Activated T-cell treated with anti-CD3 and anti-CD28 coated beads for 1 hour (primary cell): ENCODE measurements around the gene GARNL3.

Source experiments
- DNase-seq: peaks from one replicate; pipeline ENCODE4 v3.0.0-alpha.2; 2020; ENCODE audit warnings: low read depth

GARNL3 gene

DNA sequence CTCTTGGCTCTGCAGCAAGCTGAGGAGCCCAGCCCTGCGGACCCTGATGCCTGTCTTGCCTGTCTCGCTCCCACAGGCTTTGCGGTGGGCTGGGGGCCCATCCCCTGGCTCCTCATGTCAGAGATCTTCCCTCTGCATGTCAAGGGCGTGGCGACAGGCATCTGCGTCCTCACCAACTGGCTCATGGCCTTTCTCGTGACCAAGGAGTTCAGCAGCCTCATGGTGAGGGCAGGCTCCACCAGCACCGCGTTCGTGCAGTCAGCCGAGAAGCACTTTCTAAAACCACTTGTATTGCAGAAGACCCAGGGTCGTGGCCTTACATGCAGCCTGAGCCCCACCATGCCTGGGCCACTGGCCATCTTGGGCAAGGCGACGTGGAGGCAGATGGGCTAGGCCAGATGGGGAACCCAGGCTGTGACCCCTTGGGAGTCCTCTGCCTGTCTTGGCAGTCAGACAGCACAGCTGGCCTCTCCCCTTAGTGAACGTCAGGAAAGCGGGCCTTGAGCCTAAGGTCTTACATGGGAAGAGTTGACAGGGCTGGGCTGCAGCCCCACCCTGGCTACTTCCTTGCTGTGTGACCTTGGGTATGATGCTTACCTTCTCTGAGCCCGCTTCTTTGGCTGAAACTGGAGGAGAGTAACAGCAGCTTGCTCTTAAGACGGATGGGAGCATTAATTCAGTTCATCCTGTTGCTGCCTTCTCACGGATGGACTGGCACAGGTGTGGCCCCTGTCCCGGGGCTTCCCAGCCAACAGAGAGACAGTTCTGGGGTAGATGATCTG, 141.0 kb downstream of the GARNL3 start:
- DNase-seq: no peak

DNA sequence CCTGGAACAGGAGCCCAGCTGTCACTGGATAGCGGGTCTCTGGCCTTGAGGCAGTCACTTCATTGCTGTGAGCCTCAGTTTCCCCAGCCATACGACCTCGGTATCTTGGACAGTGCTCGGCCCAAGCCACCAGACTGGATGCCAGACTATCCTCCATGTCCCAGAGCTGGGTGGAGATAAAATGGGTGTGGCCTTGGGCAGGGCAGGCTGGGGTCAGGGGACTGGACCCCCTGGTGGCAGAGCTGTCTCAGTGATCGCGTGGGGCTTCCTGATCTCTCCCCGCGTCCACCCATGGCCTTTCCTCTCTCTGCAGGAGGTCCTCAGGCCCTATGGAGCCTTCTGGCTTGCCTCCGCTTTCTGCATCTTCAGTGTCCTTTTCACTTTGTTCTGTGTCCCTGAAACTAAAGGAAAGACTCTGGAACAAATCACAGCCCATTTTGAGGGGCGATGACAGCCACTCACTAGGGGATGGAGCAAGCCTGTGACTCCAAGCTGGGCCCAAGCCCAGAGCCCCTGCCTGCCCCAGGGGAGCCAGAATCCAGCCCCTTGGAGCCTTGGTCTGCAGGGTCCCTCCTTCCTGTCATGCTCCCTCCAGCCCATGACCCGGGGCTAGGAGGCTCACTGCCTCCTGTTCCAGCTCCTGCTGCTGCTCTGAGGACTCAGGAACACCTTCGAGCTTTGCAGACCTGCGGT, 142.4 kb downstream of the GARNL3 start:
- DNase-seq: no peak

DNA sequence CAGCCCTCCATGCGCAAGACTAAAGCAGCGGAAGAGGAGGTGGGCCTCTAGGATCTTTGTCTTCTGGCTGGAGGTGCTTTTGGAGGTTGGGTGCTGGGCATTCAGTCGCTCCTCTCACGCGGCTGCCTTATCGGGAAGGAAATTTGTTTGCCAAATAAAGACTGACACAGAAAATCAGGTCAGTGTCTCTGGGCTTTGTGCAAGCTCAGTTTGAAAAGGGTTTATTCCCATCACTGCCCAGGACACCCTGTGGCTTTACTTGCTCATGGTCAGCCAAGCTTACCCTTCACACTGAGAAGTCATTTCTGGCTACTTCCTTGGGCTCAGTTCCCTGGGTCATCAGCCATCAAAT, 142.9 kb downstream of the GARNL3 start:
- DNase-seq: no peak

DNA sequence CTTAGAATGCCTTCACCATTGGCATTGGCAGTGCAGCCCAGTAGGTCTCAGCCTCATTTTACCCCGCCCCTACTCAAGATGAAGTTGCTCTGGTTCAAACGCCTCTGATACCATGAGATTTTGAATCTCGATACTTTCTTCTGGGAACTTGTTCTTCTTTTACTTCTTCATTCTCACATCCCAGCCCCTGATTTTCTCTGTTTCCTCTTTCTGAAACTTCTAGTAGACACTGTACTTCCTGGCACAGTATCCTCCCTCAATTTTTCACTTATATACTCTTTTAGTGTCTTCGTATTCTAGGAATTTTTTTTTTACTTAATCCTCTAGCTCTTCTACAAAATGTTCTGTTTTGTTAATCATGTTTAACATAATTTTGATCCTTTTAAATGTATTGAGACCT, 146.5 kb downstream of the GARNL3 start:
- no peak for DNase-seq

DNA sequence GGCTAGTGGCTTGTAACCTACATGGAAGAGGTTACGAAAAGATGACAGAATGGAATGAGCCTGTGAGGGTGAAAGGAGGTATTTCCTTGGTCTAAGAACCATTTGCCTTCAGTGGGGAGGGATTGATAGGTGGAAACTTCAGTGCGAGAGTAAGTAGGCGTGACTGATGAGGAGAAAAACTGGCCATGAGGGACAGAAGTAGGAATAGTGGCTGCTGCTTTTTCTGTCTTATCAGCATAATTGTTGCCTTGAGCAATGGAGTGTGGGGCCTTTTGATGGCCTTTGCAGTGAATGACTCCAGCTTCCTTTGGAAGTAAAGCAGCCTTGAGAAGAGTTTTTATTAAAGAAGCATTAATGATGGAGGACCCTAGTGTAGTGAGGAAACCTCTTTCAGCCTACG, 150.6 kb downstream of the GARNL3 start:
- DNase-seq: no peak

DNA sequence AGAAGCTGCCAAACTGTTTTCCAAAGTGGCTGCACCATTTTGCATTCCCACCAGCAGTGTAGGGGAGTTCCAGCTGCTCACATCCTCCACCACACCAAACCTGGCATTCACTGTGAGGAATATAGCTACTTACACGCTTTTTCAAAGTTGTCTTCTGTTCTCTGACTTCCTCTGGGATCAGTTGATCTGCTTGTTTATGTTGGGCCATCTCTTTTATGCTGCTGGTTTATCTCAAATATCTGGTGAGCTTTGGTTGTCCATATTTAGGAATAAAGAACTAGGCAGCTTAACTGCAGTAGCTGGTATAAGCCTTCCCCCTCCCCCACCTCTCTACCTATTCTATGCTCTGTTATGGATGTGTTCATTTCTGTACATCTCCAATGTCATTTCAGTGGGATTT, 151.1 kb downstream of the GARNL3 start:
- DNase-seq: no peak

DNA sequence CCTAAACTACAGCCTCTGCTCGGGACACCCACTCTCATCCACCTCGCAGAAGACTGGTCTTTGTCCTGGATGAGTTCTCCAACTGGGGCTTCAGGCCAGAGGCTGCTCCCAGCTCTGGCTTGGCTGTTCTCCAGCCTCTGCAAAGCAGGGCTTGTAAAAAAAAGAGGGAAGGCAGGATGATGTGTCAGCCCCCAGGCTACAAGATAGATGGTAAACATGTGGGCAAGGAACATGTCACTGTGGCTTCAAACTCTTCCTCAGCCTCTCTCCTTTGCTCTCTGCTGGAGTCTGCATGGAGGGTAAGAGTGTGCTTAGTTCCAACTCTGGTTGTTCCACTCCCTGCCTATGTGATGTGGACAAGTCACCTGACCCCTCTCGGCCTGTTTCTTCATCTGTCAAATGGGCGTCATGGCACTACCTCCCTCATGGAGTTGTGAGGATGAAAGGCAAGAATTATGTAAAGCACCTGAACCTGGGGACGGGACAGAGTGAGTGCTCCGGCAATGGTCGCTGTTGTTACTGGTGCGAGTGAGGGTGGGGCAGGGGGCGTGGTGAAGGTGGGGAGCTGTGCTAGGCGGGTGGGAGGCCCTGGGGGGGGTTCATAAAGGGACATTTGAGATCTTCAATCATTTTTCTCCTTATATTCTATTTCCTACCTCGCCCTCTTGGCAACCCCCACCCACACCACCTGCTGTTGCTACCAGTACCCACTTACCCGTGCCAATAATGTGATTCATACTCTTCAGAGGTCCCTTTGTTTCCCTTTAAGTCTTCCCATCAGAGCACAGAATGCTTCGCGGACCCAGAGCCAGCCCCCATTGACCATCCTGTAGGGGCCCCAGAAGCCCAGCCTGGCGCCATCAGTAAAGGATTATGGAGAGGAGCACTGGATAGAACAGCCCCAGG, 152.8 kb downstream of the GARNL3 start:
- no peak for DNase-seq

DNA sequence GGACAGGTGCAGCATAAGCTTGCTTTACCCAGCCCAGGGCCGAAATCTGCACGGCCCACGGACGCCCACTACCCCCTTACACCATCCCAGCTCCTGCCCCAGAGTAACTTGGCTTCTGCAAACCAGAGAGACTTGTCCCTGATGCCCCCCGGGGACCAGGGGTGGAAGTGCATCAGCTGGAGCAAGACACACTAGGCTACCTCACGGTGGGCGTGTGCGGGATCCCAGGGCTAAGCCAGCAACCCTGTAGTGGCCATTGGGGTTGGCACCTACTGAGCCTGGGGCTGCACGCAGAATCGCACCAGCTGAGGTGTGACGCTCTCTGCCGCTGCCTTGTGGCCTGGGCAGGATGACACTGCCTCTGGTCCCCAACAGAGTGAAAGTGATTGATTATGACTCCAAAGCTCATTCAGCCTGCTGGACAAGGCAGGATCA, 153.5 kb downstream of the GARNL3 start:
- DNase-seq: peak; percentile 25

DNA sequence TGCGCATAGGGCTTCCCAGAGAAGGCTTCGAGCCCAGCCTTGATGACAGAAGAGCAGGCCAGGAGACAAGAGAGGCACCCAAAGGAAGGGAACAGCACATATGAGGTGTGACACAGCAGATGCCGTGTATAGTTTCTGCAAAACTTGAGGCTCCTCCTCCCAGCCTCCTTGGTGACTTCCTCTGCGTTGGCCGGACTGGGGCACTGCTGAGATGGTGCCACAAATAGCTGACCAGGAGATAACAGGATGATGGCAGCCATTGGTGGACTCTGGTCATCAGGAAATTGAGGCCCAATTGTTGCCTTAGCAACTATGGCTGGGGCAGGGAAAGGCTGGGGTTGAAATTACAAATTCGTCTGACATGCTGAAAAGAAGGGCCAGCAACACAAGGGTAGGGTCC, 154.8 kb downstream of the GARNL3 start:
- no peak for DNase-seq

DNA sequence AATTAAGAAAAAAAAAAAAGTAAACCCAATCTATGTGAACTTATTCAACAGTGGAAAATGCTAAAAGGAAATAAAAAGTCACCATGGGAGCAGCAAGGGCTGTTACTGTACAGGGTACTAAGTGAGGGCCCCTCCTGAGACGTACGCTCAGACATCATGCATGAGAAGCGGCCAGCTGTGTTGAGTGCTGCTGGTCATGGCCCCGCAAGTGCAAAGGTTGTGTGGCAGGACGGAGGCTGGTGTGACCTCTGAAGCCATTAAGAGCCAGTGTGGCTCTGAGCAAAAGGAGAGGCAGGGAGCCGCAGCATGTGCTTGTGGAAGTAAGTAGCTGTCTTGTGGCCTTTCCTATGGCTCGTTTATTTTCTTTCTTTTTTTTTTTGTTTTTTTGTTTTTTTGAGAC, 156.5 kb downstream of the GARNL3 start:
- DNase-seq: no peak

DNA sequence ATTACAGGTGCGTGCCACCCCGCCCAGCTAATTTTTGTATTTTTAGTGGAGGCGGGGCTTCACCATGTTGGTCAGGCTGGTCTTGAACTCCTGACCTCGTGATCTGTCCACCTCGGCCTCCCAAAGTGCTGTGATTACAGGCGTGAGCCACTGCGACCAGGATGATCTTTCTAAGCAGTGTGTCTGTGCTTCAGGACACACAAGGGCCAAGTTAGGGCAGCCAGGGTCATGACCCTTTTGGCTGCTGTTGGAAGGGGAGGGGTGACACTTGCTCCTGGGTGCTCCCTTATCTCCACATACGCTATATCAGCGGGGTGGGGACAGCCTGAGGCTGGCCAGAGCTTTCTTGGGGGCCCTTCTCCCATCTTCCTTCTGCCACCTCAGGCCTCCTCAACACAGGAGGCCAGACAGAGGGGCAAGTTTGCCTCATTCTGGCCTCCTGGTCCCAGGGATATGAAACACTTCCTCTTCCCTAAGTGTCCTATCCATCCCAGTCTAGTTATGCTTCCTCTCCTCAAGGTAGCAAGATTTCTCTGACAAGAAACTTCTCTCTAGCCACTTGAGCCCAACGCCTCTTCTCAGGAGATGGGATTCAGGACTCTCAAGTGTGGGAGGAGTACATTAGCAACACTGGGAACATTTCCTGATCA, 157.7 kb downstream of the GARNL3 start:
- DNase-seq: no peak

DNA sequence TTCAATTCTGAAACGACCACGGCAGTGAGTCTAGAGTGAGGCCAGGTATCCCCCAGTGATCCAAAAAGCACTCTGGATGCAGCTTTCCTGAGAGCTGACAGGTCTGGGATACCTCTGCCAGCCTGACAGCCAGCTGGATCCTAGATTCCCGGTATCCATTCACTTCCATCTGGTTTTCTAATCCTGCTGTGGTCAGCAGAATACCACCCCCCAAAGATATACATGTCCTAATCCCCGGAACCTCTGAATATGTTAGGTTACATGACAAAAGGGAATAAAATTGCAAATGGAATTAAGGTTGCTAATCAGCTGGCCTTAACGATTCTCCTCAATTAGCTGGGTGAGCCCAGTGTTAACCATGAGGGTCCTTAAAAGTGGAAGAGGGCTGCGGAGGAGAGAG, 158.2 kb downstream of the GARNL3 start:
- DNase-seq: no peak

DNA sequence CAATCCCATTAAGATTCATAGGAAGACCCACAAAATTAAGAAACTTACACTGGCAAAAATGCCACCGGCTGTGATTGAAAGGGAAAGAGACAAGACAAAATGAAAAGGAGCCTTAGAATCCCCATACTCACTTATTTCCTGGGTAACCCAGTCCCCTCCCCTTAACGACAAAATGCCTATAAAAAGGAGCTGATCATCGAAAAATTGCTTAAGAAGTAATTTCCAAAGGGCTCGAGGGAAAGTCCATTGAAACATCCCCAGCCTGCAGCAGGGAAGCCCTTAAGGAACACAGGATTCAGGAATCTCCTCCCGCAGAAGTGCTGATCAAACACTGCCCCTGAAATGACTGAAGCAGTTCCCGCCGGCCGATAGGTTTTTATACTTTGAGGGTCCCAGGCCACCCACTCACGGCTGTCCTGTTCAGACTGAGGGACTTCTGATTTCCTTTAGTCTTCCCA, 158.9 kb downstream of the GARNL3 start:
- DNase-seq: no peak

DNA sequence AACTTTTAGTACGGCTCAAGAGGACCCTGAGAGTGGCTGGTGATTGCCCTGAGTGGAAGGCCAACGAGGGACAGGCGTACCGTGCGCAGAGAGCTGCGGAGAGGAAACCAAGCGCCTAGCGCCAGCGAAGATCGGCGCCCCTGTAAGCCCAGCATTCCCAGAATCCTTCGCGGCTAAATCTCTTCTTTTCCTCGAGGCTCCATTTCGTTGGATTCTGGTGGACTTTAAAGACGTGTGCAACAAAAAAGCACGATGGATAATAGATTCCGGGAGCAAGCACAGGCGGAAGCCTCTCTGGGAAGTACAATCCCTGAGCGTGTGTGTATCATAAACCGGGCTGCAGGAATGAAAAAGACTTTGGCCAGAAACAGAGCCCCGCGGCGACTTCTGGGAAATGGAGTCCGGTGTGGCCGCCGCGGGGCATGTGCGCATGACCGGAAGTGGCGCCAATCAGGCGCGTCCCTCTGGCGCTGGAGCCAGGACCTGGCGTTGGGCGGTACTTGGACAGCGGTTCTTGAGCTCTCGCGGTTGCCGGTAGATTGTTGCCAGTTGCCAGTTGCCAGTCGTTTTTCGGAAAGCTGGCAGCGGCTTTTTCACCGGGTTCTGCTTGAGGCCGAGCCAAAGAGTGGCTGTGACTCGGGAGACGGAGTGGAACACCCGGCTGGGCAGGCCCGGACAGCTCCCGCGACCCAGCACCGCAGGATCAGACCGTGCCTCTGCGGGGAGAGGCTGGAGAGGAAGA, 159.5 kb downstream of the GARNL3 start, which contains the start of gene ZNF79:
Gene ZNF79 (plus strand): TSS at position 449 of the 742 bp plus-strand sequence. CDS start 406 bp downstream, outside the sequence.
- DNase-seq: peak; percentile 86

DNA sequence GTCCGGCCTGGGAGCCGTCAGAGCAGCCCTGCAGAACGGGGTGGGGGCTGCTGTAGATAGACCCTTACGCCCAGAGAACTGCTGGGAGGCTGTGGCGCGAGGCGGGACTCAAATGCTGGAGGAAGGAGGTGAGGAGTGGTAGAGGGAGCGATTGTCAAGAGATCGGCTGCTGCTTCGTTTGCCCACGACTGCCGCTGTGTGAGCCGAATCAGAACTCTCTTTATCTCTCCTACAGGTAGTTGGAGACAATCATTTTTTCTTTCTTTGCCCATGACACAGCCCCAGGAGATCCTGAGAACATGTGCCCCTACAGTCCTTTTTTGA, 160.1 kb downstream of the GARNL3 start:
- peak; percentile 20 for DNase-seq

DNA sequence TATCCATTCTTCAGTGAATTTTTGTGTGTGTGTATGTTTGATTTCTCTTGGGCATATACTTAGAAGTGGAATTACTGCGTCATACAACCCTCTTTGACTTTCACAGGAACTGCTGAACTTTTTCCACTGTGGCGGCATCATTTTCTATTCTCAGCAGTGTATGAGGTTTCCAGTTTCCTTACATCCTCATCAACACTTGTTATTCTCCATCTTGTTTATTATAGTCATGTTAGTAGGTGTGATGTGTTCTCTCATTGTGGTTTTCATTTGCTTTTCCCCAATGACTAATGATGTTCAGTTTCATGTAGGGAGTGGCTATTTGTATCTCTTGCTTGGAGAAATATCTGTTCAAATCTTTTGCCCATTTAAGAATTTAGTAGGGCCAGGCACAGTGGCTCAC, 162.2 kb downstream of the GARNL3 start:
- no peak for DNase-seq

DNA sequence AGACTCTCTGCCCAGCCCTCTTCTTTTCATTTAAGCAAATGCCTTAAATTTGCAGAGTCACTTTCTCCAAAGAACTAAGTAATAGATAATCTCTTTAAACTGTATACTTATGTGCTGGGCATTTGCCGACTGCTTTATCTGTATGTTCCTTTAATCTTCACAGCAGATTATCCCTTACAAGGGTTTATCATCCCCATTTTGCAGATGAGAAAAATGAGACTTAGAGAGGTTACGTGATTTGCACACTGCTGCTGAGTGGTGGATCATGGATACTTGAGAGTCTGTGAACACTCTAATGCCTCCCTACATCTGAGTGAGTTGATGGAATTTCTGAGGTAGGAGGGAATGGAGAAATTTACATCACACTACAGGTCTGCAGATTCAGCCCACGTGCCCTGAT, 163.8 kb downstream of the GARNL3 start:
- no peak for DNase-seq

DNA sequence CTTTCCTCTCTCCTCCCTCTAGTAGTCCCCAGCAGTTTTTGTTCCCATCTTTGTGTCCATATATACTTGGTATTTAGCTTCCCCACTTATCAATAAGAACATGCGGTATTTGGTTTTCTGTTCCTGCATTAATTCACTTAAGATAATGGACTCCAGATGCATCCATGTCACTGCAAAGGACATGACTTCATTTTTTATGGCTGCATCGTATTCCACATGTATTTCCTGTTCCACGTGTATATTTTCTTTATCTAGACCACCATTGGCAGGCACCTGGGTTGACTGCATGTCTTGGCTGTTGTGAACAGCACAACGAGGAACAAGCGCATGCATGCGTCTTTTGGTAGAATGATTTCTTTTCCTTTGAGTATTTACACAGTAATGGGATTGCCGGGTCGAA, 165.8 kb downstream of the GARNL3 start:
- DNase-seq: no peak

DNA sequence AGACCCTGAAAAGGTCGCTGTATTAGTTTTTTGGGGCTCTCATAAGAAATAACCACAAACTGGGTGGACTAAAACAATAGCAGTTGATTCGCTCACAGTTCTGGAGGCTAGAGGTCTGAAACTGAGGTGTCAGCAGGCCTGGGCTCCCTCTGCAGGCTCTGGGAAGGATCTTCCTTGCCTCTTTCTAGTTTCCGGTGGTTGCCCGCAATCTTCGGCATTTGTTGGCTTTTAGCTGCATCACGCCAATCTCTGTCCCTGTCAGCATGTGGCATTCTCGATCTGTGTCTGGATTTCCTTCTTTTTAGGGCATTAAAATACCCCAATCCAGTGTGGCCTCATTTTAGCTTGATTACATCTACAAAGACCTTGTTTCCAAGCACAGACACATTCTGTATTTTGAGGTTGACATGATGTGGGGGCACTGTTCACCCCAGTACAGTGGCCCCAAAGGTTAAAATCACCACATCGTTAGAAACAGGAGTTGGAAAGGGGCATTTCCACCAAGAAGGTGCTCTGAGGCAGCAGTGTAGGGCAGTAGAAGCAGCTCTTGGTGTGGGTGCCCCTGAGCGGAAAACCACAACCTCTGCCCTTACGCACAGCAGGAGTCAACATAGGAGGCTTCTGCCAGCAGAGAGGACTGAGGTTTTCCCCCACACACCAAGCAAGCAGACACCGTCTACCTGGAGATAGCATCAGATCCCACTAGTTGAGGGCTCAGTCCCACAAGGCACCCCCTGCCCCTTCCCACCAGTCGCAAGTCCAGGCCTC, 173.1 kb downstream of the GARNL3 start:
- DNase-seq: no peak

DNA sequence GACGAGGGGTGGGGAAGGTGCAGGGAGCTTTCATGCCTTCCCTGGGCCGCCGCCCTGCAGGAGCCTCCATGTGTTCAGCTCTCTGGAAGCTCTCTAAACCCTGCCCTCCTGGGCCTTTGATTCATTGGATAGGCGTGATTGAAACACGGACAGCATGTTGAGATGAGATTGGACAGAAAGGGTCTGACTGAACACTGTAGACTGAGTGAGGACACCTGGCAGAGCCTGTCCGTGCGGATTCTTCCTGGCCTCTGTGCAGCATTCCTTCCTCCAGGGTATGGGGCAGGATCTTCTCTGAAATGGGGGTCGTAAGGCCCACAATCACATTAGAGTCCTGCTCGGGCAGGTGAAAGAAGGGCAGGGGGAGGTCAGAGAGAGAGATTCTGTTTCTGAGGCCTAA, 173.8 kb downstream of the GARNL3 start:
- DNase-seq: no peak
